Lower leg skin (tissue), 3 donors: ENCODE results near the gene SAXO1.

Experiments
- CTCF ChIP-seq, 3 donors: fragments of 450-650 bp; IDR thresholded peaks; one replicate each; pipeline ENCODE4 v1.5.1; 2016; ENCODE audit warnings: antibody characterized with exemption in 3 of 3, mild to moderate bottlenecking in 3 of 3, moderate library complexity in 2 of 3
- POLR2A ChIP-seq, 2 donors: fragments of 450-650 bp; IDR thresholded peaks; one replicate each; pipeline ENCODE4 v1.6.1; 2016 to 2017; ENCODE audit warnings: antibody characterized with exemption in 2 of 2, mild to moderate bottlenecking in 1 of 2, moderate library complexity in 1 of 2

- no peak for TF ChIP-seq POLR2A (IDR thresholded peaks at IDR 0.05)
- no peak for TF ChIP-seq CTCF (IDR thresholded peaks at IDR 0.05)
Measured at GRCh38 chr9:19057033-19057432, 24.0 kb upstream of the SAXO1 start.
